A673 (cell line): Measurements from ENCODE around the gene WNT3. TPM values are rescaled to one million over a fixed set of nuclear protein-coding genes. Genes with fewer than 3 reads are reported as not detected.
A peak's percentile ranks its signal among the peaks of the same experiment; 100 is the strongest.

Experiments used
- BruUV-seq: library from RNA; stranded (reverse); fragments of 400-500 nt; replicated peaks from 2 replicates; lab custom pipeline; 2021; lab: Mats Ljungman, UMichigan
- CTCF ChIA-PET: fragments of 300-600 bp; sonication (Branson Sonifier 250); formaldehyde crosslinking; loops from one replicate; lab custom pipeline; 2022; ENCODE audit warnings: antibody characterized with exemption; lab: Charles Lee
- POLR2A ChIA-PET: fragments of 300-600 bp; sonication (Branson Sonifier 250); formaldehyde crosslinking; loops from one replicate; lab custom pipeline; 2022; ENCODE audit warnings: antibody characterized with exemption; ENCODE audit not compliant: low non-redundant PET; lab: Charles Lee
- DNase-seq: peaks from one replicate; pipeline ENCODE4 v3.0.0-alpha.2; 2015; ENCODE audit warnings: low spot score
- H3K27ac ChIP-seq: fragments of 200-600 bp; sonication (generic); 2 replicates; pipeline ENCODE4 v1.5.1; 2016; ENCODE audit warnings: mixed run types, low read depth, mild to moderate bottlenecking, mixed read lengths, antibody characterized with exemption, low read length; ENCODE audit not compliant: poor library complexity, severe bottlenecking
- H3K27me3 ChIP-seq: fragments of 200-600 bp; sonication (generic); replicated peaks from 2 replicates; pipeline ENCODE4 v1.6.1; 2017; ENCODE audit warnings: mixed run types, low read depth, mild to moderate bottlenecking, mixed read lengths, antibody characterized with exemption, low read length; ENCODE audit not compliant: insufficient read depth, poor library complexity
- H3K36me3 ChIP-seq: fragments of 200-600 bp; sonication (generic); 2 replicates; pipeline ENCODE4 v1.6.1; 2016; ENCODE audit warnings: mixed run types, mild to moderate bottlenecking, mixed read lengths, antibody characterized with exemption, low read length; ENCODE audit not compliant: insufficient read depth, poor library complexity, severe bottlenecking
- H3K4me1 ChIP-seq: fragments of 200-600 bp; sonication (generic); 2 replicates; pipeline ENCODE4 v1.6.1; 2017; ENCODE audit warnings: mixed run types, mild to moderate bottlenecking, mixed read lengths, antibody characterized with exemption, low read length; ENCODE audit not compliant: insufficient read depth, poor library complexity, severe bottlenecking
- H3K4me3 ChIP-seq: fragments of 200-600 bp; sonication (generic); 2 replicates; pipeline ENCODE4 v1.5.1; 2016; ENCODE audit warnings: low read depth, mixed run types, mild to moderate bottlenecking, mixed read lengths, low read length; ENCODE audit not compliant: poor library complexity, severe bottlenecking
- H3K9me3 ChIP-seq: fragments of 200-600 bp; sonication (generic); 2 replicates; pipeline ENCODE4 v1.6.1; 2016; ENCODE audit warnings: mixed run types, low read depth, mild to moderate bottlenecking, mixed read lengths, antibody characterized with exemption, low read length; ENCODE audit not compliant: poor library complexity, severe bottlenecking
- CTCF ChIP-seq: fragments of 300-800, 200-600 bp; sonication (generic); conservative IDR thresholded peaks from 2 replicates; pipeline ENCODE4 v1.5.1; 2017; ENCODE audit warnings: low read depth, mild to moderate bottlenecking, antibody characterized with exemption, low read length, moderate library complexity, mixed read lengths
- EZH2 ChIP-seq: fragments of 200-600 bp; sonication (generic); IDR thresholded peaks from 2 replicates; pipeline ENCODE4 v1.6.1; 2017; ENCODE audit warnings: borderline replicate concordance, low read depth, mild to moderate bottlenecking, mixed read lengths, antibody characterized with exemption, low read length; ENCODE audit not compliant: poor library complexity, severe bottlenecking
- intact Hi-C: fragments of 100-400 bp; cut with micrococcal nuclease; formaldehyde crosslinking; loops from one replicate; pipeline ENCODE4 v1.10.0; 2022; ENCODE audit not compliant: unreplicated experiment
- total RNA-seq: library from RNA; stranded (reverse); gene quantifications from 2 replicates; pipeline ENCODE4 v1.2.3, GENCODE V29; 2021

The WNT3 gene
- total RNA-seq, 1 experiment from 2014 or later, result 1.3 TPM

- TF ChIP-seq EZH2 (no peak), CTCF (no peak)
- no peaks in the 10 kb centered on the region for H3K9me3 ChIP-seq
- intact Hi-C loops, result no loop called here
- DNase-seq, result no peak
- no TSS peak for BruUV-seq
- ChIA-PET POLR2A (no interaction called here), CTCF (no interaction called here)
- H3K36me3 ChIP-seq, result no peaks in the 10 kb centered on the region
- peaks cover 4% of the 10 kb centered on the region for H3K4me1 ChIP-seq
- H3K27me3 ChIP-seq, result peaks cover 25% of the 10 kb centered on the region
- H3K4me3 ChIP-seq, result no peak overlapping the region
- no peak overlapping the region for H3K27ac ChIP-seq
Observed at GRCh38 chr17:46854515-46854914, 36.0 kb upstream of the WNT3 start.

GRCh38 chr17:46853896-46854444 is 35.5 kb upstream of the WNT3 start:
- Histone ChIP-seq H3K9me3 (no peaks in the 10 kb centered on the region), H3K36me3 (no peaks in the 10 kb centered on the region), H3K27me3 (peaks cover 25% of the 10 kb centered on the region), H3K4me3 (no peak overlapping the region), H3K27ac (no peak overlapping the region), H3K4me1 (peaks cover 4% of the 10 kb centered on the region)
- POLR2A ChIA-PET, result no interaction called here
- BruUV-seq, result no TSS peak
- DNase-seq, result no peak
- no peak for TF ChIP-seq CTCF
- TF ChIP-seq EZH2, result no peak
- intact Hi-C loops, result no loop called here
- CTCF ChIA-PET, result no interaction called here

GRCh38 chr17:46851029-46851741 is 32.7 kb upstream of the WNT3 start, which contains the start of gene WNT9B:
TSS of gene WNT9B (plus strand) at chr17:46851583. CDS start at chr17:46851639, 56 bp downstream.
- H3K27ac ChIP-seq, result no peak within 1 kb of the TSS
- peak within 1 kb of the TSS; percentile 37 for H3K4me3 ChIP-seq
- no TSS peak for BruUV-seq
- intact Hi-C loops, result no loop called here
- ChIA-PET POLR2A (no interaction called here), CTCF (interaction anchor here (1.4 kb wide), 1 partner anchor 10 kb away, joined by 3 read pairs; no protein-coding TSS in a partner anchor)
- peak; percentile 30 for DNase-seq
- H3K27me3 ChIP-seq, result peaks cover 25% of the 10 kb centered on the region
- H3K4me1 ChIP-seq, result peaks cover 4% of the 10 kb centered on the region
- H3K9me3 ChIP-seq, result no peaks in the 10 kb centered on the region
- TF ChIP-seq EZH2 (no peak), CTCF (no peak)
- no peaks in the 10 kb centered on the region for H3K36me3 ChIP-seq
